ENCODE results near the gene GABBR2. TPM values are rescaled to one million over a fixed set of nuclear protein-coding genes. Genes with fewer than 3 reads are reported as not detected.

The GABBR2 gene
- total and polyA plus RNA-seq, 2 experiments from 2014 or later = 0.89 to 1.3 TPM

- no peak overlapping the region for H3K4me3 Mint-ChIP-seq
- no peak for DNase-seq (ENCODE audit: low spot score)
- no peaks in the 10 kb centered on the region for H3K27me3 Mint-ChIP-seq (ENCODE audit: insufficient read depth, low read depth, poor library complexity)
- no peaks in the 10 kb centered on the region for H4K20me1 ChIP-seq (replicated peaks; ENCODE audit: insufficient read depth)
- no peak overlapping the region; the same call in 1 of the 2 replicates for H2AFZ ChIP-seq
- TF ChIP-seq EZH2phosphoT487 (IDR thresholded peaks at IDR 0.05; ENCODE audit: unreplicated experiment) (no peak), CREB1 (CRISPR knock-in tag; IDR thresholded peaks at IDR 0.05; ENCODE audit: low read depth) (no peak), NANOG (IDR thresholded peaks at IDR 0.05; ENCODE audit: borderline replicate concordance) (no peak), ZNF331 (CRISPR knock-in tag; IDR thresholded peaks at IDR 0.05; ENCODE audit: low read depth) (no peak), JUNB (IDR thresholded peaks at IDR 0.05; ENCODE audit: unreplicated experiment) (no peak), CTCF (conservative IDR thresholded peaks at IDR 0.05; ENCODE audit: low read depth in 2 of 2) (no peak), ZNF114 (CRISPR knock-in tag; IDR thresholded peaks at IDR 0.05) (no peak), STAT1 (IDR thresholded peaks at IDR 0.05; ENCODE audit: unreplicated experiment) (no peak), POLR2AphosphoS5 (IDR thresholded peaks at IDR 0.05; ENCODE audit: low read depth) (no peak), ZNF462 (CRISPR knock-in tag; IDR thresholded peaks at IDR 0.05) (no peak), ETS1 (IDR thresholded peaks at IDR 0.05) (no peak), REST (IDR thresholded peaks at IDR 0.05; ENCODE audit: unreplicated experiment) (no peak), EZH2 (IDR thresholded peaks at IDR 0.05; ENCODE audit: low read depth, unreplicated experiment) (no peak)
- no peak overlapping the region for H3K27ac ChIP-seq (ENCODE audit: low read depth)
- no peaks in the 10 kb centered on the region for H3K36me3 Mint-ChIP-seq (ENCODE audit: low read depth)
- H3K4me1 ChIP-seq (ENCODE audit: insufficient read depth) = no peaks in the 10 kb centered on the region
- no peak for ATAC-seq
- no peaks in the 10 kb centered on the region for H3K9me3 Mint-ChIP-seq
- no peaks in the 10 kb centered on the region for H3K79me2 ChIP-seq (replicated peaks; ENCODE audit: insufficient read depth)
- no peaks in the 10 kb centered on the region for H3K27me3 ChIP-seq (ENCODE audit: insufficient read depth)
- no peak overlapping the region for H3K4me3 ChIP-seq
- H3F3A ChIP-seq (replicated peaks; ENCODE audit: low read depth) = no peaks in the 10 kb centered on the region
- H3K27ac Mint-ChIP-seq = no peak overlapping the region
- H3K4me1 Mint-ChIP-seq = no peaks in the 10 kb centered on the region
- no peaks in the 10 kb centered on the region for H3K9me2 ChIP-seq (ENCODE audit: insufficient read depth)
- no peak overlapping the region for H3K4me2 ChIP-seq
- no peaks in the 10 kb centered on the region for H3K36me3 ChIP-seq (ENCODE audit: insufficient read depth)
Observed at GRCh38 chr9:98529841-98530240, 178.9 kb downstream of the GABBR2 start.

Measured in GM23338 (cell line).